Thymus (tissue), 11 donors: ENCODE data around the gene MMAA. TPM values are rescaled to one million over a fixed set of nuclear protein-coding genes. Genes with fewer than 3 reads are reported as not detected.
"Not testable (repeated sequence)": the region's sequence is repeated elsewhere in the genome, so short reads cannot be mapped to it uniquely, and the experiment has no call there.

Source experiments
- DNase-seq, 9 donors: peaks; one replicate each; pipeline ENCODE4 v3.0.0-alpha.2; 2013; ENCODE audit warnings: low spot score in 9 of 9, low read depth in 6 of 9, missing footprints in 1 of 9
- H3K27ac ChIP-seq, 2 donors: one replicate each; pipeline ENCODE4 v1.5.1; 2013; ENCODE audit warnings: control low read depth in 1 of 2, low read depth in 1 of 2, low read length in 1 of 2, mild to moderate bottlenecking in 1 of 2, moderate library complexity in 1 of 2
- H3K27me3 ChIP-seq, 2 donors: one replicate each; pipeline ENCODE4 v1.5.1; 2013; ENCODE audit warnings: low read length in 1 of 2; ENCODE audit not compliant: control insufficient read depth in 2 of 2, insufficient read depth in 1 of 2
- H3K36me3 ChIP-seq, 2 donors: one replicate each; pipeline ENCODE4 v1.5.1; 2013; ENCODE audit warnings: low read length in 1 of 2, mild to moderate bottlenecking in 1 of 2, moderate library complexity in 1 of 2; ENCODE audit not compliant: control insufficient read depth in 2 of 2, insufficient read depth in 2 of 2
- H3K4me1 ChIP-seq, 2 donors: one replicate each; pipeline ENCODE4 v1.5.1; 2013; ENCODE audit warnings: low read length in 2 of 2; ENCODE audit not compliant: control insufficient read depth in 2 of 2, insufficient read depth in 2 of 2
- H3K4me3 ChIP-seq, 2 donors: one replicate each; pipeline ENCODE4 v1.5.1; 2013; ENCODE audit warnings: low read length in 2 of 2, control low read depth in 1 of 2, mild to moderate bottlenecking in 1 of 2
- H3K9me3 ChIP-seq, 2 donors: one replicate each; pipeline ENCODE4 v1.5.1; 2013; ENCODE audit warnings: low read length in 1 of 2, mild to moderate bottlenecking in 1 of 2; ENCODE audit not compliant: control insufficient read depth in 2 of 2, insufficient read depth in 1 of 2
- WGBS: extraction: QIAGEN DNeasy Blood & Tissue Kit; methylation state at CpG from one replicate; pipeline ENCODE4 v1.1.7; 2013; 5-methylcytosine and 5-hydroxymethylcytosine counted together
- polyA plus RNA-seq: library from polyadenylated mRNA; stranded (reverse); fragments of 200-250 nt; gene quantifications from one replicate; pipeline ENCODE4 v1.2.3, GENCODE V29; 2013
- total RNA-seq: library from RNA; stranded (reverse); fragments of 120-200 nt; gene quantifications from one replicate; pipeline ENCODE4 v1.2.4, GENCODE V29; 2013
- donor health status: healthy.

The MMAA gene
- total and polyA plus RNA-seq, 2 donors, result 11.7 to 11.9 TPM

- Histone ChIP-seq H3K27me3 (no peaks in the 10 kb centered on the region), H3K9me3 (no peaks in the 10 kb centered on the region), H3K4me3 (no peak overlapping the region), H3K27ac (no peak overlapping the region), H3K4me1 (no peaks in the 10 kb centered on the region), H3K36me3 (no peaks in the 10 kb centered on the region)
- WGBS, result 49% methylated on average over 2 of the region's 2 CpGs
- no peak for DNase-seq
Measured at GRCh38 chr4:145686991-145687390, 67.8 kb downstream of the MMAA start.

DNA sequence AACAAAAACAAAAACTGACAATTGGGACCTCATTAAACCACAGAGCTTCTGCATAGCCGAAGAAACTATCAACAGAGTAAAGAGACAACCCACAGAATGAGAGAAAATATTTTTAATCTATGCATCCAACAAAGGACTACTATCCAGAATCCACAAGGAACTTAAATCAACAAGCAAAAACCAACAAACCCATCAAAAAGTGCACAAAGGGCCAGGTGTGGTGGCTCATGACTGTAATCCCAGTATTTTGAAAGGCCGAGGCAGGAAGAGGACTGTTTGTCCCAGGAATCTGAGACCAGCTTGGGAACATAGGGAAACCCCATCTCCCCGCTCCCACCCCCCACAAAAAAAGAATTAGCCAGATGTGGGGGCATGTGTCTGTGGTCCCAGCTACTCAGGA lies 71.4 kb downstream of the MMAA start:
- Histone ChIP-seq H3K36me3 (no peaks in the 10 kb centered on the region), H3K9me3 (no peaks in the 10 kb centered on the region), H3K27me3 (no peaks in the 10 kb centered on the region), H3K27ac (no peak overlapping the region), H3K4me3 (no peak overlapping the region), H3K4me1 (no peaks in the 10 kb centered on the region)
- no peak for DNase-seq
- 99% methylated on average over 3 of the region's 3 CpGs for WGBS

DNA sequence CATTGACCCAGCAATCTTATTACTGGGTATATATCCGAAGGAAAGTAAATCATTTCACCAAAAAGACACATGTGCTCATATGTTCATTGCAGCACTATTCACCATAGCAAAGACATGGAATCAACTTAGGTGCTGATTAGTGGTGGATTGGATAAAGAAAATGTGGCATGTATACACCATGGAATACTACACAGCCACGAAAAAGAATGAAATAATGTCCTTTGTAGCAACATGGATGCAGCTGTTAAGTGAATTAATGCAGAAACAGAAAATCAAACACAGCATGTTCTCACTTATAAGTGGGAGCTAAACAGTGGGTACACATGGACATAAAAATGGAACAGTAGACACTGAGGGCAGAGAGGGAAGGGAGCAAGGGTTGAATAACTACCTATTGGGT lies 72.2 kb downstream of the MMAA start:
- H3K4me3 ChIP-seq, H3K36me3 ChIP-seq, H3K9me3 ChIP-seq, DNase-seq, H3K27ac ChIP-seq, H3K4me1 ChIP-seq, H3K27me3 ChIP-seq: not testable (repeated sequence)
- WGBS, result 95% methylated on average over 2 of the region's 2 CpGs

DNA sequence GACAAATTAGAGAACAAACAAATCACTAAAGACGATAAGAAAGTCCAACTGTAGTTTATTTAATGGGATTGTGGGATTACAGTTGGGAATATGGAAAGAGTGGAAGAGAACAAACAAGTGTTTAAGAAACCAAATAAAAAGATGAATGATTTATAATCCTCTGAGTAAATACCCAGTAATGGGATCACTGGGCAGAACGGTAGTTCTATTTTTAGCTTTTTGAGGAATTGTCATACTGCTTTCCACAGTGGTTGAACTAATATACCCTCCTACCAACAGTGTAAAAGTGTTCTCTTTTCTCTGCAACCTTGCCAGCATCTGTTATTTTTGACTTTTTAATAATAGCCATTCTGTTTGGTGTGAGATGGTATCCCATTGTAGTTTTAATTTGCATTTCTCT lies 75.7 kb downstream of the MMAA start:
- no peak for DNase-seq
- no peaks in the 10 kb centered on the region for H3K4me1 ChIP-seq
- H3K27ac ChIP-seq, result no peak overlapping the region
- H3K9me3 ChIP-seq, result no peaks in the 10 kb centered on the region
- no peak overlapping the region for H3K4me3 ChIP-seq
- H3K27me3 ChIP-seq, result no peaks in the 10 kb centered on the region
- WGBS, result 93% methylated on average over 2 of the region's 2 CpGs
- no peaks in the 10 kb centered on the region for H3K36me3 ChIP-seq

DNA sequence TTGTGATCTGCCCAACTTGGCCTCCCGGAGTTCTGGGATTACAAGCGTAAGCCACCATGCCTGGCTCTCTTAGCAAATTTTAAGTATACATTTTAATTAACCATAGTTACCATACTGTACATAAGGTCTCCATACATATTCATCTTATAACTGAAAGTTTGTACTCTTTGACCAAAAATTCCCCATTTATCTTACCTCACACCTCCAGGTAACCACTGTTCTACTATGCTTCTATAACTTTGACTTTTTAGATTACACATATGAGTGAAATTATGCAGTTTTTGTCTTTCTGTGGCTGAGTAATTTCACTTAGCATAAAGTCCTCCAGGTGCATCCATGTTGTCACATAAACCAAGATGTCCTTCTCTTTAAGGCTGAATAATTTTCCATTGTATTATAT lies 78.1 kb downstream of the MMAA start:
- Histone ChIP-seq H3K4me1 (no peaks in the 10 kb centered on the region), H3K4me3 (no peak overlapping the region), H3K27ac (no peak overlapping the region), H3K36me3 (no peaks in the 10 kb centered on the region), H3K27me3 (no peaks in the 10 kb centered on the region), H3K9me3 (no peaks in the 10 kb centered on the region)
- DNase-seq, result no peak
- WGBS, result 99% methylated on average over 2 of the region's 2 CpGs

DNA sequence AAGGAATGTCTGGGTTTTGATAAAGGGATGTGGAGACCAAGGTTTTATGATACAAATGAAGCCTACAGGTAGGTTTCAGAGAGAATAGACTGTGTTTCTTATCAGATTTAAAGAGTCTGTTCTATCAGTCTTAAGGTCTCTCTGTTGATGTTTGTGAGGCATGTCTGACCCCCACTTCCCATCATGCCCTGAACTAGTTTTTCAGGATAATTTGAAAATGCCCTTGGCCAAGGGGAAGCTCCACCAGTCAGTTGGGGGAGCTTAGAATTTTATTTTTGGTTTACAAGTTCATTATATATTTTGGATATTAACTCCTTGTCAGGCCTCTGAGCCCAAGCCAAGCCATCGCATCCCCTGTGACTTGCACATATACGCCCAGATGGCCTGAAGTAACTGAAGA lies 79.3 kb downstream of the MMAA start:
- Histone ChIP-seq H3K36me3 (no peaks in the 10 kb centered on the region), H3K27me3 (no peaks in the 10 kb centered on the region), H3K4me3 (no peak overlapping the region), H3K9me3 (no peaks in the 10 kb centered on the region), H3K4me1 (no peaks in the 10 kb centered on the region), H3K27ac (no peak overlapping the region)
- no peak for DNase-seq
- WGBS, result 97% methylated on average over 2 of the region's 2 CpGs

- H3K9me3 ChIP-seq, result no peaks in the 10 kb centered on the region
- WGBS, result 93% methylated on average over 4 of the region's 4 CpGs
Measured at GRCh38 chr4:145703850-145704497, 84.8 kb downstream of the MMAA start.

GRCh38 chr4:145709336-145709735 lies 90.2 kb downstream of the MMAA start:
- Histone ChIP-seq H3K36me3 (no peaks in the 10 kb centered on the region), H3K9me3 (peaks cover 0 to 3% of the 10 kb centered on the region in 2 donors), H3K27me3 (no peaks in the 10 kb centered on the region), H3K4me3 (no peak overlapping the region), H3K27ac (no peak overlapping the region), H3K4me1 (no peaks in the 10 kb centered on the region)
- no peak for DNase-seq
- WGBS, result 83% methylated on average over 1 of the region's 1 CpG

More at GRCh38 chr4:145703850-145704497, 84.8 kb downstream of the MMAA start:
- Histone ChIP-seq H3K27ac (no peak overlapping the region), H3K36me3 (no peaks in the 10 kb centered on the region), H3K4me3 (no peak overlapping the region), H3K27me3 (no peaks in the 10 kb centered on the region), H3K4me1 (no peaks in the 10 kb centered on the region)
- DNase-seq, result no peak
